ENCODE measurements around the gene UGGT2.
"Not testable (repeated sequence)": the region's sequence is repeated elsewhere in the genome, so short reads cannot be mapped to it uniquely, and the experiment has no call there.

The UGGT2 gene

GRCh38 chr13:96053003-96053703 is at the start of gene UGGT2:
TSS of gene UGGT2 (minus strand) at chr13:96053401. CDS start at chr13:96053312, 89 bp downstream.
- no peak for DNase-seq (ENCODE audit: low read depth in 2 of 2)

- DNase-seq (ENCODE audit: low read depth in 2 of 2), result no peak
These were observed 47.4 kb upstream of the UGGT2 start for GRCh38 chr13:96100457-96101220.

GRCh38 chr13:96093296-96094006 is 40.2 kb upstream of the UGGT2 start:
- no peak for DNase-seq (ENCODE audit: low read depth in 2 of 2)

DNA sequence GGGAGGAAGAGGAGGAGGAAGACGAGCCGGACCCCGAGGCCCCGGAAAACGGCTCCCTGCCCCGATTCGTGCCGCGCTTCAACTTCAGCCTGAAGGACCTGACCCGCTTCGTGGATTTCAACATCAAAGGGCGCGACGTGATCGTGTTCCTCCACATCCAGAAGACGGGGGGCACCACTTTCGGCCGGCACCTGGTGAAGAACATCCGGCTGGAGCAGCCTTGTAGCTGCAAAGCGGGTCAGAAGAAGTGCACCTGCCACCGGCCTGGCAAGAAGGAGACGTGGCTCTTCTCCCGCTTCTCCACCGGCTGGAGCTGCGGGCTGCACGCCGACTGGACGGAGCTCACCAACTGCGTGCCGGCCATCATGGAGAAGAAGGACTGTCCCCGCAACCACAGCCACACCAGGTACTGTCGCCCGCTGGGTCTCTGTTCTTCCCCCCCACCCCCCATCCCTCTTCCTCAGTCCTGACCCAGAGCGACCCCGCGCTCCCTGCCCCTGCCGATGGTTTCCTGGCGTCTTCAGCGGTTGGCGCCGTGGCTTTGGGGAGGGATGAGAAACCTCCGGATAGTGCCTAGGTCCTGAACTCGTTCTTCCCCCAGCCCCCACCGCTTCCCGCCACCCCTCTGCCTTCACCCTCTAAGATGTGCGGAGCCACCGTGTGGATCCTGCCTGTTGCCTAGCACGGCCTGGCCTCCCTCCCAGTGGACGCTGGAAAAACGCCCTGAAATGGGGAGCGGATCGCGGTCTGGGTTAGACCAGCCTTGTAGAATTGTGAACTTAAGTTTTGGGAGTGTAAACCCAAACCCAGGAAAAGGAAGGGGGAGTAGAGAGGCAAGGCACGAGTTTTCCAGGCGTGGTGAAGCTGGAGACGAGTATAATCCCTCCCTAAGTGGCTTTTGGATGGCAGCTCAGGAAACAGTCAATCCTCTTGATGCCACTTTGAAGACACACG is 38.2 kb upstream of the UGGT2 start:
- DNase-seq (ENCODE audit: low read depth in 2 of 2), result no peak

- no peak for DNase-seq (ENCODE audit: low read depth in 2 of 2)
These were observed 37.3 kb upstream of the UGGT2 start for GRCh38 chr13:96090240-96091101.

DNA sequence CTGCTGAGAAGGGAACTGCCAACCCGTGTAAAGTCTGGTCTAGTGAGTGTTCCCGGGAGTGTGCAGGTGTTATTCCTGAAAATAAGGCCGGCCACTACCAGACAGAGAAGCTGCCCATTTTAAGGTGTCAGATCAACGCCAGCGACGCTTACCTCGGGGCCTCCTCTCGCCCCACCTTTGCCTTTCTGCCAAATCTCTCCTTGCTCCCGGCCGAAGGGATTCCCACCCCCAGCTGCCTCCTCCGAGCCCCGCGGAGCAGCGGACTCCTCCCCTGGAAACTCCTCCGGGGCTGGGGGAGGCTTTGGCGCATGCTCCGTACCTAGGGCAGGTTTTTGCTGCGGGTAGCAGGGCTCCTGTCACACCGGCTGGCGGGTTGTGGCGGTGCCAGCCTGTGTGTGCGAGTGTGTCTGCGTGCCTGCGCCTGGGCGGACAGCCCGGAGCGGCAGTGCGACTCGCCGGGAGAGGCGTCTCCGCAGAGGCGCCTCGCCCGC is 36.6 kb upstream of the UGGT2 start, which contains the start of gene HS6ST3:
Gene HS6ST3, plus strand, starts transcription at position 359 of the 491 bp plus-strand sequence.
- DNase-seq (ENCODE audit: low read depth in 2 of 2), result no peak

- no peak for DNase-seq (ENCODE audit: low read depth in 2 of 2)
These were observed 35.9 kb upstream of the UGGT2 start for GRCh38 chr13:96089139-96089538.

GRCh38 chr13:96086736-96087135 is 33.5 kb upstream of the UGGT2 start:
- DNase-seq (ENCODE audit: low read depth in 2 of 2), result no peak

- no peak for DNase-seq (ENCODE audit: low read depth in 2 of 2)
These were observed 29.4 kb upstream of the UGGT2 start for GRCh38 chr13:96082640-96083039.

- DNase-seq (ENCODE audit: low read depth in 2 of 2), result no peak
These were observed 28.7 kb upstream of the UGGT2 start for GRCh38 chr13:96081888-96082287.

DNA sequence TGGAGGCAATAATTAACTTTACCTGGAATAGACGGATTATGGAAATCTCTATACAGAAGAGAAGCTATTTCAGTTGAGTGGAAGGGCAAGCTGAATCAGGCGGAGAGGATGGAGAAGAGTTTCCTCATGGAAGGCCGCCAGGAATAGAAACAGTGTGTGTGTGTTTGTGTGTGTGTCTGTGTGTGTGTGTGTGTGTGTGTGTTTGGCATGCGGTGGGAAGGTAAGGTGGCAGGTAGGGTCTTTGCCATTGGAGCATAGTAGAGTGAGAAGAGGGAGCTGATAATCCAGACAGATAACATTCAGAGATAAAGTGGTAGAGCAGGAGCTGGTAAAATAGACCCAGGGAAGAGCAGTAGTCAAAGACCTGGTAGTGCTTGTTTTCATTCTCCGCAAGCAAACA is 27.5 kb upstream of the UGGT2 start:
- no peak for DNase-seq (ENCODE audit: low read depth in 2 of 2)

- no peak for DNase-seq (ENCODE audit: low read depth in 2 of 2)
These were observed 22.8 kb upstream of the UGGT2 start for GRCh38 chr13:96075953-96076543.

DNA sequence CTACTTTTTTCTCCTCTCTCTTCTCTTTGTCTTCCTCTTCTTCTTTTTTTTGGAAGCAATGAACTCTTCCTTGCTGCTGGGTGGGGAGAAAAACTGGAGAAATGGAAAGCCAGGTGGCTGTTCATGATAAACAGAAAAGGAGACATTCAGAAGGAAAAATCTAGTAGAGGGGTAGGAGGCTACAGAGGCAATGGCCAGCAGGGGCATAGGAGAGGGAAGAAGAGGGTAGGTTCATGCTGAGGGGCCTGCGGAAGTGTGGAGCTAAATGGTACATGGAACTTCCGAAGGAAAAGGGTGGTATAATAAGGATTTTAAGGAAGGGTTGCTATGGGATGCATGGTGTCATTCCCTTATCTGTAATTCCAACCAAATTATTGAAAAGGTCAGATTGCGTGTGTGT is 19.2 kb upstream of the UGGT2 start:
- DNase-seq (ENCODE audit: low read depth in 2 of 2), result no peak

- DNase-seq (ENCODE audit: low read depth in 2 of 2), result no peak
These were observed 18.3 kb upstream of the UGGT2 start for GRCh38 chr13:96071504-96071903.

DNA sequence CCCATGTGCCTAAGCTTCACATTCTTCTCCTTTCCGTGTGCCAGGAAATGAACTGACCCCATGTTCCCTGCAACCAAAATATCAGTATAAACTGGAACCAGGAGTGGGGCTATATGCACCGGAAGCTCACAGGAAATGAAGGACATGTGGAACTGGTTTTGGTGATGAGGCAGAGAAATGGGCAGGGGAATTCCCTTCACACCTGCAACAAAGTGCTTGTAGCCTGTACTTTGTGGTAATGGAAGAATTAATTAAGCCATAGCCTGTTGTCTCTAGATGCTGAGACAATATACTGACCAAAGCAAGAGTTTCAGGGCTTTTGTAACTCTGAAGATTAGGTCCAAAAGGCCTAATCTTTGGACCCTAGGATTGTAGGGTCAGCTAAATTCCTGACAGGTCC is 15.5 kb upstream of the UGGT2 start:
- no peak for DNase-seq (ENCODE audit: low read depth in 2 of 2)

DNA sequence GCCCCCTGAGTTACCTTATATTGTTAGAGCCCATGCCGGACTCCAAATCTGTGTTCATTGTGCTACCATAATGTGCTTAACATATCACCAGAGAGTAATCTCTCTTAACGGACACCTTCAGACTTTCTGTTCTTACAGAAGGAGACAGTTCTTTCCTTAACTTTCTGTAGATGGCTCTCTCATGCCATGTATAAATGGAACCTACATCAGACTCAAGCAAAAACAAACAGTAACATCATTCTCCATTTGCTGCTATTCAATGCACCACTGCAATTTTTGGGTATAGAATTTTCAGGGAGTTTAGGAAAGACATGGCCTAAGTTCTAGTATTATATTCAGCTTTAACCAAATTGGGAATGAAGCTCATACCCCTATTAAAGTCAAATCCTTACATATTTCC is 12.6 kb upstream of the UGGT2 start:
- no peak for DNase-seq (ENCODE audit: low read depth in 2 of 2)

- DNase-seq (ENCODE audit: low read depth in 2 of 2), result no peak
These were observed 572 bp downstream of the UGGT2 start for GRCh38 chr13:96052656-96053002.

DNA sequence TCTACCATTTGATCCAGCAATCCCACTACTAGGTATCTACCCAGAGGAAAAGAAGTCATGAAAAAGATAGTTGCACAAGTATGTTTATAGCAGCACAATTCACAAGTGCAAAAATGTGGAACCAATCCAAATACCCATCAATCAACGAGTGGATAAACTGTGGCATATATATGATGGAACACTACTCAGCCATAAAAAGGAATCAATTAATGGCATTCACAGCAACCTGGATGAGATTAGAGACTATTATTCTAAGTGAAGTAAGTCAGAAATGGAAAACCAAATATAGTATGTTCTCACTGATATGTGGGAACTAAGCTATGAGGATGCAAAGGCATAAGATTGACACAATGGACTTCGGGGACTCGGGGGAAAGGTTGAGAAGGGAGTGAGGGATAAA is 1.3 kb downstream of the UGGT2 start:
- not testable (repeated sequence) for DNase-seq (ENCODE audit: low read depth in 2 of 2)

DNA sequence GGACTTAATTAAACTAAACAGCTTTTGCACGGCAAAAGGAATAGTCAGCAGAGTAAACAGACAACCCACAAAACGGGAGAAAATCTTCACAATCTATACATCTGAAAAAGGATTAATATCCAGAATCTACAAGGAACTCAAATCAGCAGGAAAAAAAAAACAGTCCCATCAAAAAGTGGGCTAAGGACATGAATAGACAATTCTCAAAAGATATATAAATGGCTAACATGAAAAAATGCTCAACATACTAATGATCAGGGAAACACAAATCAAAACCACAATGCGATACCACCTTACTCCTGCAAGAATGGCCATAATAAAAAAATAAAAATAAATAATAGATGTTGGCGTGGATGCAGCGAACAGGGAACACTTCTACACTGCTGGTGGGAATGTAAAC is 1.7 kb downstream of the UGGT2 start:
- DNase-seq (ENCODE audit: low read depth in 2 of 2), result not testable (repeated sequence)

DNA sequence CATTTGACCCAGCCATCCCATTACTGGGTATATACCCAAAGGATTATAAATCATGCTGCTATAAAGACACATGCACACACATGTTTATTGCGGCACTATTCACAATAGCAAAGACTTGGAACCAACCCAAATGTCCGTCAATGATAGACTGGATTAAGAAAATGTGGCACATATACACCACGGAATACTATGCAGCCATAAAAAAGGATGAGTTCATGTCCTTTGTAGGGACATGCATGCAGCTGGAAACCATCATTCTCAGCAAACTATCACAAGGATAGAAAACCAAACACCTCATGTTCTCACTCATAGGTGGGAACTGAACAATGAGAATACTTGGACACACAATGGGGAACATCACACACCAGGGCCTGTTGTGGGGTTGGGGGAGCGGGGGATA is 2.2 kb downstream of the UGGT2 start:
- not testable (repeated sequence) for DNase-seq (ENCODE audit: low read depth in 2 of 2)
